ENCODE results near the gene ATP5MC2.

Gene ATP5MC2

GRCh38 chr12:53714004-53714403 lies 38.1 kb upstream of the ATP5MC2 start:
- peaks cover 10% of the 10 kb centered on the region for H3K36me3 ChIP-seq (replicated peaks)
- in situ Hi-C loops (cut with HindIII; ENCODE audit: low pct_ligation_motif_present, low sequenced_read_pairs): no loop called here
- H3K27ac ChIP-seq: no peak overlapping the region
- no peak overlapping the region for H3K4me3 ChIP-seq (ENCODE audit: low read depth, low read length)
- no peaks in the 10 kb centered on the region for H3K27me3 ChIP-seq (replicated peaks)
- DNase-seq: no peak
- TF ChIP-seq CTCF (IDR thresholded peaks at IDR 0.05; ENCODE audit: low read depth, low read length, missing control alignments): no peak

DNA sequence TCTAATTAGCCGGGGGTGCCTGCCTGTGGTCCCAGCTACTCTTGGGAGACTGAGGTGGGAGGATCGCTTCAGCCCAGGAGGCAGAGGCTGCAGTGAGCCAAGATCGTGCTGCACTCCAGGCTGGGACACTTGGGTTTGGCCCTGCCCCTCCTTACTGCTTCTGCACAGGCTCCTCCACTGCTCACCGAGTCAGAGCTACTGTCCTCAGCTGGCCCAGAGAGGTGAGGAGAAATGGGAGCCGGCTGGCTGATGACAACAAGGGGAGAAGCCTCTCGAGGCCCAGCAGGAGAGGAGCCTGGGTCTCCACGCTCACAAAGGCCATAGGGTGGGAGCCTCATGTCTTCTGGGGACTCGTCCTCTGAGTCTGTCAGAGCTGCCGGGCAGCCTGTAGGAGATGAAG lies 37.6 kb upstream of the ATP5MC2 start:
- Histone ChIP-seq H3K27ac (no peak overlapping the region), H3K36me3 (replicated peaks) (peaks cover 10% of the 10 kb centered on the region), H3K4me3 (ENCODE audit: low read depth, low read length) (no peak overlapping the region), H3K27me3 (replicated peaks) (peaks cover 4% of the 10 kb centered on the region)
- in situ Hi-C loops (cut with HindIII; ENCODE audit: low pct_ligation_motif_present, low sequenced_read_pairs): no loop called here
- DNase-seq: no peak
- TF ChIP-seq CTCF (IDR thresholded peaks at IDR 0.05; ENCODE audit: low read depth, low read length, missing control alignments): no peak

- H3K27ac ChIP-seq: no peak overlapping the region
- DNase-seq: no peak
- in situ Hi-C loops (cut with HindIII; ENCODE audit: low pct_ligation_motif_present, low sequenced_read_pairs): no loop called here
- no peak for TF ChIP-seq CTCF (IDR thresholded peaks at IDR 0.05; ENCODE audit: low read depth, low read length, missing control alignments)
- H3K36me3 ChIP-seq (replicated peaks): peaks cover 10% of the 10 kb centered on the region
- peaks cover 10% of the 10 kb centered on the region for H3K27me3 ChIP-seq (replicated peaks)
- no peak overlapping the region for H3K4me3 ChIP-seq (ENCODE audit: low read depth, low read length)
Observed at GRCh38 chr12:53712059-53712643, 36.3 kb upstream of the ATP5MC2 start.

- Histone ChIP-seq H3K36me3 (replicated peaks) (peaks cover 3% of the 10 kb centered on the region), H3K27ac (no peak overlapping the region), H3K27me3 (replicated peaks) (peaks cover 23% of the 10 kb centered on the region), H3K4me3 (ENCODE audit: low read depth, low read length) (no peak overlapping the region)
- DNase-seq: no peak
- in situ Hi-C loops (cut with HindIII; ENCODE audit: low pct_ligation_motif_present, low sequenced_read_pairs): no loop called here
- no peak for TF ChIP-seq CTCF (IDR thresholded peaks at IDR 0.05; ENCODE audit: low read depth, low read length, missing control alignments)
Observed at GRCh38 chr12:53710091-53710490, 34.2 kb upstream of the ATP5MC2 start.

DNA sequence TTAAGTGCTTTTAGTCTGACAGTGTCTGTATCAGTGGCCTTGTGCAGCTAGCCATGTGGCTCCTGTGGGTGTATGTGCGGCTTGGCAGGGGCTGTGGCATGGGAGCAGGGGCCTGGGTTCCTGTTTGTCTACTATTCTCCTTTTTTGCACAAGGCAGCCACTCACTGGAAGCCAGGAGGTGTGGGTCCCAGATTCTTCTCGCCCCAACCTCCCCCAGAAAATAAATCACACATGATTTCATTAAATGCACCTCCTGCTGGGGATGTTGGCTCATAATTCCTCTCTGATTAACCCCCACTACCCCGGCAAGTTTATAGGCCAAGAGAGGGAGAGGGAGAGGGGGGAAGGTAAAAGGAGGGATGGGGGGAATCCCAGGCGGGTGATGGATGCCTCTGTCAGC lies 33.8 kb upstream of the ATP5MC2 start:
- no peak for TF ChIP-seq CTCF (IDR thresholded peaks at IDR 0.05; ENCODE audit: low read depth, low read length, missing control alignments)
- peaks cover 27% of the 10 kb centered on the region for H3K27me3 ChIP-seq (replicated peaks)
- in situ Hi-C loops (cut with HindIII; ENCODE audit: low pct_ligation_motif_present, low sequenced_read_pairs): no loop called here
- no peaks in the 10 kb centered on the region for H3K36me3 ChIP-seq (replicated peaks)
- no peak overlapping the region for H3K4me3 ChIP-seq (ENCODE audit: low read depth, low read length)
- H3K27ac ChIP-seq: no peak overlapping the region
- no peak for DNase-seq

- H3K27ac ChIP-seq: no peak overlapping the region
- H3K36me3 ChIP-seq (replicated peaks): no peaks in the 10 kb centered on the region
- no peak overlapping the region for H3K4me3 ChIP-seq (ENCODE audit: low read depth, low read length)
- TF ChIP-seq CTCF (IDR thresholded peaks at IDR 0.05; ENCODE audit: low read depth, low read length, missing control alignments): no peak
- H3K27me3 ChIP-seq (replicated peaks): peaks cover 57% of the 10 kb centered on the region
- in situ Hi-C loops (cut with HindIII; ENCODE audit: low pct_ligation_motif_present, low sequenced_read_pairs): no loop called here
- no peak for DNase-seq
Observed at GRCh38 chr12:53706080-53706479, 30.2 kb upstream of the ATP5MC2 start.
